Fibroblast of skin of abdomen (primary cell): ENCODE data around the gene REC8. TPM values are rescaled to one million over a fixed set of nuclear protein-coding genes. Genes with fewer than 3 reads are reported as not detected.

Experiments
- DNase-seq: peaks from one replicate; pipeline ENCODE4 v3.0.0-alpha.2; 2013
- polyA plus RNA-seq, 2 experiments: library from polyadenylated mRNA; unstranded; fragments of 120-200 nt; gene quantifications; one replicate each; pipeline ENCODE4 v1.2.1, GENCODE V29; 2013; ENCODE audit not compliant: insufficient read length in 2 of 2

Gene REC8, protein sequence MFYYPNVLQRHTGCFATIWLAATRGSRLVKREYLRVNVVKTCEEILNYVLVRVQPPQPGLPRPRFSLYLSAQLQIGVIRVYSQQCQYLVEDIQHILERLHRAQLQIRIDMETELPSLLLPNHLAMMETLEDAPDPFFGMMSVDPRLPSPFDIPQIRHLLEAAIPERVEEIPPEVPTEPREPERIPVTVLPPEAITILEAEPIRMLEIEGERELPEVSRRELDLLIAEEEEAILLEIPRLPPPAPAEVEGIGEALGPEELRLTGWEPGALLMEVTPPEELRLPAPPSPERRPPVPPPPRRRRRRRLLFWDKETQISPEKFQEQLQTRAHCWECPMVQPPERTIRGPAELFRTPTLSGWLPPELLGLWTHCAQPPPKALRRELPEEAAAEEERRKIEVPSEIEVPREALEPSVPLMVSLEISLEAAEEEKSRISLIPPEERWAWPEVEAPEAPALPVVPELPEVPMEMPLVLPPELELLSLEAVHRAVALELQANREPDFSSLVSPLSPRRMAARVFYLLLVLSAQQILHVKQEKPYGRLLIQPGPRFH
- polyA plus RNA-seq (2013, experiment 1 of 2; ENCODE audit: insufficient read length) = 6.9 TPM
- 7.4 TPM for polyA plus RNA-seq (2013, experiment 2 of 2; ENCODE audit: insufficient read length)

DNA sequence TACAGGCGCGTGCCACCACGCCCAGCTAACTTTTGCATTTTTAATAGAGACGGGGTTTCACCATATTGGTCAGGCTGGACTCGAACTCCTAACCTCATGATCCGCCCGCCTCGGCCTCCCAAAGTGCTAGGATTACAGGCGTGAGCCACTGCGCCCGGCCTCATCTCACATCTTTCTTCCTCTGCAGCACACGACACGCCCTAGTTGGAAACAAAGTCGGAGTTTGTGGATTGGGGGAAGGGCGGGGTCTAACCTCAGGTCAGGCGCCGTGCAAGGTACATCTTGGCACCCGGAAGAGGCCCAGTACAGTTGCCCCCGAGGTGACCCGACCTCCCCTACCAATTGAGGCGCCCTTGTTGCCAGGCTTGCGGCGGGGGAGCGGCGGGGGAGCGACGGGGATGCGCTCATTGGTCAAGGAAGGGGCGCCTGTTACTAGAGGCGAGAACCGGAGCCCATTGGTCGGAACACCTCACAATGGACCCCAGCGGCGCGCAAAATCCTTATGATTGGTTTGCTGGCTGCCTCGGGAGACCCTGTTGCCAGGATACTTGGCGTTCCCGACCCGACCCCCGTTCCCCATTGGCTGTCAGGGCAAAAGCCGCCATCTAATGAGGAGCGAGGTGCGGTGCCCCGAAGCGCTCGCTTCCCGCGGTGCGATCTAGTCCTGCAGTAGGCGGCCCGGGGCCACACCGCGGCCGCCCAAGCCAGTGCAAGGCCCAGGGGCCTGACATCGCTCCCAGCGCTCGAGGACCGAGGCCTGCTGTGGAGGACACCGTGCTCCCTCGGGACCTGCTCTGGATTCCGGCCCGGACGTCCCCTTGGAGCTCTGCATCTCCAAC is at the start of gene REC8:
REC8 (plus strand) TSS at position 659 of the 839 bp plus-strand sequence. CDS start 473 bp downstream, outside the sequence.
- DNase-seq = peak; percentile 83

DNA sequence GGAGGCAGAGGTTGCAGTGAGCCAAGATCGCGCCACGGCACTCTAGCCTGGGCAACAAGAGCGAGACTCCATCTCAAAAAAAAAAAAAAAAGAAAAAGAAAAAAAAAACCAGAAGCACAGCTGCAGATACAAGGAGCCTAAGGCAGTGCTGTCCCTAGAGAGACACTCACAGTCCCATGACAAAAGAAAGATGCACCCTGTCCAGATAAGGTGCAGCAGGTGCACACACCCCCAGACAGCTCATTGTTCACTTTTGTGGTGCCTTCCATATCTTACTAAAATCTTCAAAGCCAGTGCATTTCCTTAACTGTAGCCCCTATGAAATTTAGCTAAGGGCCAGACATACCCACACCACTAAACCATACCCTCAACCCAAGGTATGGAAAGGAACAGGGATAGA is 49.5 kb upstream of the REC8 start:
- no peak for DNase-seq

DNA sequence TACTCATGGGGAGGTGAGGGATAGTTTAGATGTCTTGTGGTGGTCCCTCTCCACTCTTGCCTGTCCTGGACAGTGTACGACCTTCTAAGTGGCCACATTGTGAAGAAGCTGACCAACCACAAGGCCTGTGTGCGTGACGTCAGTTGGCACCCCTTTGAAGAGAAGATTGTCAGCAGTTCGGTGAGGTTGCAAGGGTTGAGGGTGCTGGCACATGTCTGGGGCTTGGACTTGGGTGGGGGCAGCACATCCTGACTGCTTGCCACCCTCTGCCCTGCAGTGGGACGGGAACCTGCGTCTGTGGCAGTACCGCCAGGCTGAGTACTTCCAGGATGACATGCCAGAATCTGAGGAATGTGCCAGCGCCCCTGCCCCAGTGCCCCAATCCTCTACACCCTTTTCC is 49.0 kb upstream of the REC8 start:
- DNase-seq = no peak

- no peak for DNase-seq
Measured at GRCh38 chr14:24123424-24124417, 48.2 kb upstream of the REC8 start.

DNA sequence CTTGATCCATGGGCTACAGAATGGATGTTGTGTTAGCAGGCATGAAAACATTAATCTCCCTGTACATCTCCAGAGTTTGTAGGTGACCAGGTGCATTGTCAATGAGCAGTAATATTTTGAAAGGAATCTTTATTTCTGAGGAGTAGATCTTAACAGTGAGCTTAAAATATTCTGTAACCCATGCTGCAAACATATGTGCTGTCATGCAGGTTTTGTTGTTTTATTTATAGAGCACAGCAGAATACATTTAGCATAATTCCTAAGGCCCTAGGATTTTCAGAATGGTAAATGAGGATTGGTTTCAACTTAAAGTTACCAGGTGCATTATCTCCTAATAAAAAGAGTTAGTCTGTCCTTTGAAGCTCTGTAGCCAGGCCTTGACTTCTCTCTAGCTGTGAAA is 44.9 kb upstream of the REC8 start:
- DNase-seq = no peak

DNA sequence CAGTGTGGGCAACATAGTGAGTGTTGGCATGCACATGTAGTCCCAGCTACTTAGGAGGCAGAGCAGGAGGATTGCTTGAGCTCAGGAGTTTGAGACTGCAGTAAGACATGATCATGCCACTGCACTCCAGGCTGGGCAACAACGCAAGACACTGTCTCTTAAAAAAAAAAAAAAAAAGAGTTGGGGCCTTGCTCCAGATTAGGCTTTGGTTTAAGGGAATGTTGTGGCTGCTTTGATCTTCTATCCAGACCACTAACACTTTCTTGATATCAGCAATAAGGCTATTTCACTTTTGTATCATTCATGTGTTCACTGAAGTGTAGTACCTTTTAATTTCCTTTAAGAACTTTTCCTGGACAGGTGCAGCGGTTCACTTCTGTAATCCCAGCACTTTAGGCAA is 44.2 kb upstream of the REC8 start:
- no peak for DNase-seq

DNA sequence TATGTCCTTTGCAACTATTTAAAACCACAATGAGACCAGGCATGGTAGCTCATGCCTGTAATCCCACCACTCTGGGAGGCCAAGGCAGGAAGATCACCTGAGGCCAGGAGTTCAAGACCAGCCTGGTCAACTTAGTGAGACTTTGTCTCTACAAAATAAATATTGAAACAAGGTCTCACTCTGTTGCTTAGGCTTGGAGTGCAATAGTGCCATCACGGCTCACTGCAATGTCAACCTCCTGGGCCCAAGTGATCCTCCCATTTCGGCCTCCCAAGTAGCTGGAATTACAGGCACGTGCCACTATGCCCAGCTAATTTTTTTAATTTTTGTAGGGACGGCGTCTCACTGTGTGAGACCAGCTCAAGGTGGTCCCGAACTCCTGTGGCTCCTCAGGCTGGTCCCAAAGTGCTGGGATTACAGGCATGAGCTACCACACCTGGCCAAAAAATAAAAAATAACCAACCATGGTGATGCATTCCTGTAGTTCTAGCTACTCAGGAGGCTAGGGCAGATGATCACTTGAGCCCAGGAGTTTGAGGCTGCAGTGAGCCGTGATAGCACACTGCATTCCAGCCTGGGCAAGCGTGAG is 42.4 kb upstream of the REC8 start:
- DNase-seq = no peak

GRCh38 chr14:24130380-24130716 is 41.5 kb upstream of the REC8 start, which contains the start of gene FITM1:
Gene FITM1 (plus strand): TSS chr14:24130659. CDS start chr14:24131564, 905 bp downstream.
- DNase-seq = no peak

- DNase-seq = no peak
Measured at GRCh38 chr14:24130717-24131548, 40.9 kb upstream of the REC8 start.

DNA sequence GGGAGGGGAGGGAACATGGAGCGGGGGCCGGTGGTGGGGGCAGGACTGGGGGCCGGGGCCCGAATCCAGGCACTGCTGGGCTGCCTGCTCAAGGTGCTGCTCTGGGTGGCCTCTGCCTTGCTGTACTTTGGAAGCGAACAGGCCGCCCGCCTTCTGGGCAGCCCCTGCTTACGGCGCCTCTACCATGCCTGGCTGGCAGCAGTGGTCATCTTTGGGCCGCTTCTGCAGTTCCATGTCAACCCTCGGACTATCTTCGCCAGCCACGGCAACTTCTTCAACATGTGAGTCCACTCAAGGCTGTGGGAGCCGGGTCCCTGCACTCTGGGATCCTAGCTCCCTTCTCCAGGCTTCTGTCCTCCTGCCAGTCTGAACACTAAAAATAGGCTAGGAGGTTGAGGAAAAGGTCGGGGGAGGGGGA is 40.3 kb upstream of the REC8 start:
- DNase-seq = no peak

DNA sequence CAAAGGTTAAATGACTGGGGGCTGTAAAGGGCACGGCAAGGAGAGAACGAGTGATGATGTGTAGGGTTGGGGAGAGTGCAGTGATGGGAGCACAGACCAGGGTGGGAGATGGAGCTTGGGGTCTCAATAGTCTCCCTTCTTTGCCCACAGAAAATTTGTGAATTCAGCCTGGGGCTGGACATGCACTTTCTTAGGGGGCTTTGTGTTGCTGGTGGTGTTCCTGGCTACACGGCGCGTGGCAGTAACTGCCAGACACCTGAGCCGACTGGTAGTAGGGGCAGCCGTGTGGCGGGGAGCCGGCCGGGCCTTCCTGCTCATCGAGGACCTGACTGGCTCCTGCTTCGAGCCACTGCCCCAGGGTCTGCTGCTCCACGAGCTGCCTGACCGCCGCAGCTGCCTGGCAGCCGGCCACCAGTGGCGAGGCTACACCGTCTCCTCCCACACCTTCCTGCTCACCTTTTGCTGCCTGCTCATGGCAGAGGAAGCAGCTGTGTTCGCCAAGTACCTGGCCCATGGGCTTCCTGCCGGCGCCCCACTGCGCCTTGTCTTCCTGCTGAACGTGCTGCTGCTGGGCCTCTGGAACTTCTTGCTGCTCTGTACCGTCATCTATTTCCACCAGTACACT is 39.7 kb upstream of the REC8 start:
- no peak for DNase-seq

GRCh38 chr14:24132976-24133375 is 38.9 kb upstream of the REC8 start:
- no peak for DNase-seq

- DNase-seq = no peak
Measured at GRCh38 chr14:24133735-24134134, 38.1 kb upstream of the REC8 start.

GRCh38 chr14:24135584-24135833 is 36.4 kb upstream of the REC8 start:
- DNase-seq = no peak

DNA sequence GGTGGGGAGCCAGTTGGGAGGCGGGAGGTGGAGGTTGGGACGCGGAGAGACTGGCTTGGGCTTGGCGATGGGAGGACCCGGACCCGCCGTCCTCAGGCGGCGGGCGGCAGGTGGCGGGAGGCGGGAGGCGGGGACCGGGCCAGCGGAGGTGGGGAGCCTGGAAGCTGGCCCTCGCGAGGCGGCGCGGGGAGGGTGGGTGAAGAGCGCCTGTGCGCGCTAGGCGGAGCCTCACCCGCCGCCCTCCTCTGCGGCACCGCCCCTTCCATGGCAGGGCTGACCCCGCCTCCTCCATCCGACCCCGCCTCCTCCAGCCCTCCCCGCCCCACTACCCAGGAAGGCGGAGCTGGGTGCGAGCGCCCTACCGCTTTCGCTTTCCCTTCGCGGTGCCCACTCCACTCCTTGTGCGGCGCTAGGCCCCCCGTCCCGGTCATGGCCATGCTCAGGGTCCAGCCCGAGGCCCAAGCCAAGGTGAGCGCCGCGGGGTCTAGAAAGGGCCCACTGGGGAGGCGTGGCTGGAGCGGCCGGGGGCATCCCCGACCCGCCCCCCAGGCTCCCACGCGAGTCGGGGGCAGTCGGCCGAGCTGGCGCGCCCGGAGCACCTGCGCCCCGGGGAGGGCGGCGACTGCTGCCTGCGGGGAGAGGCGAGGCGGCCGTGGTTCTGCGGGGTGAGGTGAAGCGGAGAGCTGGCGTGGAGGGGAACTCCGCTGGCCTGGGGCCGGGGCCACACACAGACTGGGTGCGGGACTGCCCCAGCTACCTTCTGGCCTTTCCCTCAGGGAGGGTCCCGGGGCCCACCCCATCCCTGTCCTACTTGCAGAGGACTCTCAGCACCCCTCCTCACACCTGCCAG is 35.8 kb upstream of the REC8 start, which contains the start of gene PSME1:
PSME1 (plus strand) TSS at position 361 of the 850 bp plus-strand sequence; CDS start at position 430, 69 bp downstream.
- DNase-seq = peak; percentile 85

- DNase-seq = no peak
Measured at GRCh38 chr14:24136684-24137528, 35.0 kb upstream of the REC8 start.

GRCh38 chr14:24137529-24138395 is 34.1 kb upstream of the REC8 start:
- DNase-seq = no peak
